Measurements from ENCODE around the gene HMX1.

HMX1 gene

DNA sequence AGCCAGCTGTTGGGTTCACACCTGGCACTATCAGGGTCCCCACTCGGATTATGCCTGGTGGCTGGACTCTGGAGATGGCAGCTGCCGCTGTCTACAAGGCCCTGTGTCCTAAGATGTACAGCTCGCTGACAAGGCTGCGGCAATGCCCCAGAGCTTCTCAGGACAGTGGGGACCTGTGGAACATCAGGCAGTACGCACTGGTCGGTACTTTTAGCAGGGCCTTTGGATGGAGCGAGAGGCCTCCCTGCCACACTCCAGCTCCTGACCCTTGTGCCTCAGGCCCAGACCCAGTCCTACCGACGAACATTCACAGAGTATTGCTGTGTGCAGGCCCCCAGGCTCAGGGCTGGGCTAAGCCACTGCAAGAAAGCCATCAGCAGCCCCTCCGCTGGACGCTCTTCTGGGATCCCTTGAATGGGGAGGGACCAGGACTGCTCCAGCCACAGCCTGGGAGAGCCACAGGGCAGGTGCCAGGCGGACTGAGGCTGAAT lies 45.7 kb upstream of the HMX1 start:
- no peak overlapping the region for H3K4me3 ChIP-seq (ENCODE audit: low read depth, low read length)
- DNase-seq (ENCODE audit: low read depth): peak; percentile 18
- TF ChIP-seq, protein P1, sequence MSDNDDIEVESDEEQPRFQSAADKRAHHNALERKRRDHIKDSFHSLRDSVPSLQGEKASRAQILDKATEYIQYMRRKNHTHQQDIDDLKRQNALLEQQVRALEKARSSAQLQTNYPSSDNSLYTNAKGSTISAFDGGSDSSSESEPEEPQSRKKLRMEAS (IDR thresholded peaks at IDR 0.05; ENCODE audit: low read depth, low read length): no peak
- no peak for TF ChIP-seq POLR2A (IDR thresholded peaks at IDR 0.05; ENCODE audit: extremely low read depth, insufficient read length)
- TF ChIP-seq, protein P2, sequence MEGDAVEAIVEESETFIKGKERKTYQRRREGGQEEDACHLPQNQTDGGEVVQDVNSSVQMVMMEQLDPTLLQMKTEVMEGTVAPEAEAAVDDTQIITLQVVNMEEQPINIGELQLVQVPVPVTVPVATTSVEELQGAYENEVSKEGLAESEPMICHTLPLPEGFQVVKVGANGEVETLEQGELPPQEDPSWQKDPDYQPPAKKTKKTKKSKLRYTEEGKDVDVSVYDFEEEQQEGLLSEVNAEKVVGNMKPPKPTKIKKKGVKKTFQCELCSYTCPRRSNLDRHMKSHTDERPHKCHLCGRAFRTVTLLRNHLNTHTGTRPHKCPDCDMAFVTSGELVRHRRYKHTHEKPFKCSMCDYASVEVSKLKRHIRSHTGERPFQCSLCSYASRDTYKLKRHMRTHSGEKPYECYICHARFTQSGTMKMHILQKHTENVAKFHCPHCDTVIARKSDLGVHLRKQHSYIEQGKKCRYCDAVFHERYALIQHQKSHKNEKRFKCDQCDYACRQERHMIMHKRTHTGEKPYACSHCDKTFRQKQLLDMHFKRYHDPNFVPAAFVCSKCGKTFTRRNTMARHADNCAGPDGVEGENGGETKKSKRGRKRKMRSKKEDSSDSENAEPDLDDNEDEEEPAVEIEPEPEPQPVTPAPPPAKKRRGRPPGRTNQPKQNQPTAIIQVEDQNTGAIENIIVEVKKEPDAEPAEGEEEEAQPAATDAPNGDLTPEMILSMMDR (IDR thresholded peaks at IDR 0.05; ENCODE audit: low read depth, low read length): no peak
- TF ChIP-seq MYC (IDR thresholded peaks at IDR 0.05; ENCODE audit: low read depth, low read length): no peak

DNA sequence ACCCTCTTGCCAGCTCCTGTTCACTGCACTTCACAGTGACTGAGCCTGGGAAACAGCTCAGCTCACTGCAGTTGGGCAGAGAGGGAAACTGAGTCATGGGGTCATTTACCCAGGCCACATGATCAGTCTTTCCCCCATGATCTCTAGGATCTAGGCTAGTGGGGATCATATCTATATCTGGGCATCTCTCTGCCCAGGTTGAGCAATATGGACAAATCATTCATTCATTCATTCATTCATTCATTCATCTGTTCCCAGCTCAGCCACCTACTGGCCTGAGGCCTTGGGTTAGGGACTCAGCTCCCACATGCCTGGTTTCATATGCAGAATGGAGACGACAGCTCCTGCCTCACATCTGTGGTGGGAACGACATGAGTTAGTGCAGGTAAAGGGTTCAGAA lies 45.3 kb upstream of the HMX1 start:
- no peak for DNase-seq (ENCODE audit: low read depth)
- H3K4me3 ChIP-seq (ENCODE audit: low read depth, low read length): no peak overlapping the region
- TF ChIP-seq POLR2A (IDR thresholded peaks at IDR 0.05; ENCODE audit: extremely low read depth, insufficient read length) (no peak), MYC (IDR thresholded peaks at IDR 0.05; ENCODE audit: low read depth, low read length) (no peak)
- TF ChIP-seq, protein P2 (IDR thresholded peaks at IDR 0.05; ENCODE audit: low read depth, low read length): no peak
- TF ChIP-seq, protein P1 (IDR thresholded peaks at IDR 0.05; ENCODE audit: low read depth, low read length): no peak

DNA sequence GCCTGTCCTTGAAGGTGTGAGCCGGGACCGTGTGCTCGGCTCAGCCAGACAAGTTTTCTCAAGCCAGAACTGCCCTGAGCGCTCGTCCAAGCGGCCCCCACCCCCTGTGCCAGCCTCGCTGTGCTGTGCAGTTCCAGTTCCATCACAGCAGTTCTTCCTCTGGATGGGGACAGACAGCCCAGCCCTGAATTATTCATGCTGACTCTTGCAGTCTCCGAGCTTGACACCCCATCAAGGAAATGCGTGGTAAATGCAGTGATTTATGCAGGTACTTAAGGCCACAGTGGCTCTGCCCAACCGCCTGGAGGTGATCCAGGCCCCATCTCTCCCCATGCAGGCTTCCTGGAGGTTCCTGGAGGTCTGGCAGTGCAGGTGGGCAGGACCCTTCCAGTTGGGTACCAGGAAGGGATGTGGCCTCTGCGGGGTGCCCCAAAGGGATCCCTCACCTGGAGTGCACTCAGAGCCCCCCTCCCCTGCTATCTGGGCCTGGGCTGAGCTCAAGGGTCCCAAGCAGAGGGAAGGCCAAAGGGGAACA lies 44.8 kb upstream of the HMX1 start:
- no peak overlapping the region for H3K4me3 ChIP-seq (ENCODE audit: low read depth, low read length)
- TF ChIP-seq, protein P2 (IDR thresholded peaks at IDR 0.05; ENCODE audit: low read depth, low read length): no peak
- TF ChIP-seq POLR2A (IDR thresholded peaks at IDR 0.05; ENCODE audit: extremely low read depth, insufficient read length): no peak
- TF ChIP-seq MYC (IDR thresholded peaks at IDR 0.05; ENCODE audit: low read depth, low read length): no peak
- TF ChIP-seq, protein P1 (IDR thresholded peaks at IDR 0.05; ENCODE audit: low read depth, low read length): no peak
- peak; percentile 14 for DNase-seq (ENCODE audit: low read depth)

DNA sequence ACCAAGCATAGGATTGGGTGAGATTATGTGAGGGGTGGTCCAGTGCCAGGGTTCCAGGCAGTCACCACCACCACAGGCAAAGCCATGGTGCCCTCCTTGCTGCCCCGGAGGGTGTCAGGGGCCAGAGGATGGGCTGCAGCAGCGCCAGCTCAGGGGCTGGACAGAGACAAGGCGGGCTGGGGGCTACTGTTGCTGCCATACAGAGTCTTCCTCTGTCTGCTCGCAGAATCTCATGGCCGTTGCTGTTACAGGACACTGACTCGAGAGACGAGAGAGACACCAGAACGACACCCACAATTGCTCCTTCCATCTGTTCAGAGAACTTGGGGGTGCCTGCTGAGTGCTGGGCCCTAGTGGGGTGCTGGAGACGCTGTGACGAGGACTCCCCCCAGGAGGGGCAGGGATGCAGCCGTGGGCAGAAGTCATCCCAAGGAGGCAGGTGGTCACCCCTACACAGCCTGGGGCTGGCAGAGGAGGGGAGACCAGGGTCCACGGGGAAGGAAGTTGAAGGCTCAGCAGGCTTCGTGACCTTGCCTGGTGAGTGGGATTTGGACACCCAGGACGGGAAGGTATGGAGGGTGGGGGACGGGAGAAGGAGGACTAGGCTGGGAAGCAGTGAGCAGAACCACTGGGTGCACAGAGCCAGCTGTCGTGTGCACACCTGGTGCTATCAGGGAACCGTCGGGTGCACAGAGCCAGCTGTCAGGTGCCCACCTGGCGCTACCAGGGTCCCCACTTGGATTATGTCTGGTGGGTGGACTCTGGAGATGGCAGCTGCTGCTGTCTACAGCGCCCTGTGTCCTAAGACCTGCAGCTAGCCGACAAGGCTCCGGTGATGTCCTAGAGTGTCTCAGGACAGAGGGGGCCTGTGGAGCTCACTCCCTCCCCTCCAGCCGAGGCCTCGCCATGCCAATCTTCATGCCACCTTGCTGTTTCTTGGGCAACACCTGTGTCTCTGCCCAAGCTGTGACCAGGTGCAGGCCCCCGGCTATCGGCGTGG lies 43.9 kb upstream of the HMX1 start:
- DNase-seq (ENCODE audit: low read depth): peak; percentile 1
- TF ChIP-seq MYC (IDR thresholded peaks at IDR 0.05; ENCODE audit: low read depth, low read length) (no peak), POLR2A (IDR thresholded peaks at IDR 0.05; ENCODE audit: extremely low read depth, insufficient read length) (no peak)
- TF ChIP-seq, protein P1 (IDR thresholded peaks at IDR 0.05; ENCODE audit: low read depth, low read length): no peak
- TF ChIP-seq, protein P2 (IDR thresholded peaks at IDR 0.05; ENCODE audit: low read depth, low read length): no peak
- H3K4me3 ChIP-seq (ENCODE audit: low read depth, low read length): no peak overlapping the region

DNA sequence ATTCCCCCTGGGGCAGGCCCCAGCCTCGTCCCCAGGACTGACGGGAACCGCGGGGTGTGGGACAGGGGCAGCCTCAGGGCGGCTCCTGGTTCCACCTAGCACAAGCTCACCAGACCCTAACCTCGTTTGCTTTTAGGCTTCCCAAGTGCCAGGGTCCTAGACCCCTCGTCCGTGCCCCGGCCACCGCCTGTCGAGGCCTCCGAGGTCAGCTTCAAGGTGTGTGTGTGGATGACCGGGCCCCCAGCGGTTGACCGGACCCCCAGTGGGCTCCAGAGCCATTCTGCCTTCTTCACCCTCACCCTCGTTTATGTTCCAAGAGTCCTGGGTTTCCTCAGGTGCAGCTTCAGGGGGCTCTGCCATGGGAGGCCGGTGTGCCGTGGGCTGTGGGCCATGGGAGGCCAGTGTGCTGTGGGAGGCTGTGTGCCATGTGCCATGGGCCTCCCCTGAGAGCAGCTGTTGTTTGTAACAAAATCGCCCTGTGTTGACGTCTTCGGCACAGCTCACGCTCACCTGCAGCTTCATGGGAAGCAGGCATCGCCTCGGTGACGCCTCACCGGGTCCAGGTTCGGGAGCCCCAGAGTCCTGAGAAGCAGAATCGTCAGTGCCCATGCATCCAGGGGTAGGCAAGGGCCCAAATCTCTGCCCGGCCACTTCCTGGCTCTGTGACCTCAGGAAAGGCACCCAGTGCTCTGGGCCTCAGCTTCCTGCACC lies 43.0 kb upstream of the HMX1 start:
- DNase-seq (ENCODE audit: low read depth): peak; percentile 2
- H3K4me3 ChIP-seq (ENCODE audit: low read depth, low read length): no peak overlapping the region
- TF ChIP-seq, protein P2 (IDR thresholded peaks at IDR 0.05; ENCODE audit: low read depth, low read length): no peak
- TF ChIP-seq POLR2A (IDR thresholded peaks at IDR 0.05; ENCODE audit: extremely low read depth, insufficient read length): no peak
- TF ChIP-seq MYC (IDR thresholded peaks at IDR 0.05; ENCODE audit: low read depth, low read length): no peak
- TF ChIP-seq, protein P1 (IDR thresholded peaks at IDR 0.05; ENCODE audit: low read depth, low read length): no peak

Measured in NB4 (cell line).